IPS-11a (cell line): Measurements from ENCODE around the gene CCDC15.

Experiments
- H3K4me3 ChIP-seq: one replicate; pipeline ENCODE4 v1.5.1; 2013; ENCODE audit warnings: low read depth, low read length, control low read depth

CCDC15 gene, protein sequence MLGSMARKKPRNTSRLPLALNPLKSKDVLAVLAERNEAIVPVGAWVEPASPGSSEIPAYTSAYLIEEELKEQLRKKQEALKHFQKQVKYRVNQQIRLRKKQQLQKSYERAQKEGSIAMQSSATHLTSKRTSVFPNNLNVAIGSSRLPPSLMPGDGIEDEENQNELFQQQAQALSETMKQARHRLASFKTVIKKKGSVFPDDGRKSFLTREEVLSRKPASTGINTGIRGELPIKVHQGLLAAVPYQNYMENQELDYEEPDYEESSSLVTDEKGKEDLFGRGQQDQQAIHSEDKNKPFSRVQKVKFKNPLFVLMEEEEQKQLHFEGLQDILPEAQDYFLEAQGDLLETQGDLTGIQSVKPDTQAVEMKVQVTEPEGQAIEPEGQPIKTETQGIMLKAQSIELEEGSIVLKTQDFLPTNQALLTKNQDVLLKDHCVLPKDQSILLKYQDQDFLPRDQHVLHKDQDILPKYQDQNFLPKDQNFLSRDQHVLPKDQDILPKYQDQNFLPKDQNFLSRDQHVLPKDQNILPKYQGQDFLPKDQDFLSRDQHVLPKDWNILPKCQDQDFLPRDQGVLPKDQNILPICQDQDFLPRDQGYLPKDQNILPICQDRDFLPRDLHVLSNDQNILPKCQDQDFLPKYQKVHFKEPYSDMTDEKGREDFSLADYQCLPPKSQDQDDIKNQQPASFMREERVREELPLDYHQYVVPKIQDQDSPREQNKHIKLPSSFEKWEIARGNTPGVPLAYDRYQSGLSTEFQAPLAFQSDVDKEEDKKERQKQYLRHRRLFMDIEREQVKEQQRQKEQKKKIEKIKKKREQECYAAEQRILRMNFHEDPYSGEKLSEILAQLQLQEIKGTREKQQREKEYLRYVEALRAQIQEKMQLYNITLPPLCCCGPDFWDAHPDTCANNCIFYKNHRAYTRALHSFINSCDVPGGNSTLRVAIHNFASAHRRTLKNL

DNA sequence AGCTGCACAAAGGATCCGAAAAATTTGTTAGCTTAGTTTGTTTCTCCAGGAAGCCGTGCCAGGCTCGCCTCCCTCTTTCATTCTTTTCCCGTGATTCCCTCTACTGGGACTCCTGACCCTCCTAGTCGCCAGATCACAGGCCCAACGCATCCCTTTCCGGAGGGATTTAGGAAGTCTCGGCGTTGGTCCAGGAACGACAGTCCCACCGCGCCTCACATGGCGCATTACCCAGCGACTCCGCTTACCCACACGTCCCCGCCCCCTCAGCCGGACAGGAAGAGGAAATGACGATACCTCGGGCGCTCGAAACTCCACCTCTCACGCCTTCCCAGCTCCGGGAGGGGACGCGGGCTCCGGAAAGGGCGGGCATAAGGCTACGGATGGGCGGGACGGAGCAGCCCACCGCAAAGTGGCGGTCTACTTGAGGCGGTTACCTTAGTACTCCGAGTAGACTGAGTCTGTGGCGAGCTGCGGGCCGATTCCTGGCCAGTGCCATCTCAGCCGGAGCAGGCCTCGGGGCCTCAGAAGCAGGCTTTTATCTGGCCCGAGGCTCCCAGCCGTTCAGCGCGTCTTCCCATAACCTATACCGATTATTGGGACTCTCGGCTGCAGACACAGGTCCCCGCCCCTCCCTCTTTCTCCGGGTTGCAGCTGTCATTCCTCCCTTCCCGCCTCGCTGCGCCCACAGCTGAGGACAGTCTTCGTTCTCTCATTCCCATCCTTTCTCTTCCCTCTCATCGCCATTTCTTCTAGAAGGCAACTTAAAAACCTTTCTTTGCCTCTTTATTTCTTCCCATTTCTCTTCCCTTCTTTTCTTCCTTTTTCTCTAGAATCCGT lies at the start of gene CCDC15:
CCDC15 (plus strand) TSS at position 450 of the 837 bp plus-strand sequence. CDS start 531 bp downstream, outside the sequence.
- H3K4me3 ChIP-seq: peak within 1 kb of the TSS; percentile 79

DNA sequence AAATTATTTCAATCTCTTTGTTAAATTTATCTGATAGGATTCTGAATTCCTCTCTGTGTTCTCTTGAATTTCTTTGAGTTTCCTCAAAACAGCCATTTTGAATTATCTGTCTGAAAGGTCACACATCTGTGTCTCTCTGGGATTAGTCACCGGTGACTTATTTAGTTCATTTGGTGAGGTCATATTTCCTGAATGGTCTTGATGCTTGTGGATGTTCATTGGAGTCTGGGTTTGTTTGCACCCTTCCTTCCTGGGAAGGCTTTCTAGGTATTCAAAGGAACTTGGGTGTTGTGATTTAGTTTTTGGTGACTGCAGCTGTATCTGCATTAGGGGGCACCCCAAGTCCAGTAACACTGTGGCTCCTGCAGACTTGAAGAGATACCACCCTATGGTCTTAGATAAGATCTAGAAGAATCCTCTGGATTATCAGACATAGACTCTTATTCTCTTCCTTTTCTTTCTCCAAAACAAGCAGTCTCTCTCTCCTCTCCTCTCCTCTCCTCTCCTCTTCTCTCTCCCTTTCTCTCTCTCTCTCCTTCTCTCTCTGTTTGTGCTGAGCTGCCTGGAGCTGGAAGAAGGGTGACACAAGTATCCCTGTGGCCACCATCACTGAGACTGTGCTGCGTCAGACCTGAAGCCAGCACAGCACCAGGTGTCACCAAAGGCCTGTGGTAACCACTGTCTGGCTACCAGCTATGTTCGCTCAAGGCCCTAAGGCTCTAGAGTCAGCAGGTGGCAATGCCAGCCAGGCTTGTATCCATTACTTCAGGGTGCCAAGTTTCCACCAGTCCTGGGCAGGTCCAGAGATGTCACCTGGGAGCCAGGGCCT lies 38.2 kb upstream of the CCDC15 start:
- H3K4me3 ChIP-seq: no peak overlapping the region

DNA sequence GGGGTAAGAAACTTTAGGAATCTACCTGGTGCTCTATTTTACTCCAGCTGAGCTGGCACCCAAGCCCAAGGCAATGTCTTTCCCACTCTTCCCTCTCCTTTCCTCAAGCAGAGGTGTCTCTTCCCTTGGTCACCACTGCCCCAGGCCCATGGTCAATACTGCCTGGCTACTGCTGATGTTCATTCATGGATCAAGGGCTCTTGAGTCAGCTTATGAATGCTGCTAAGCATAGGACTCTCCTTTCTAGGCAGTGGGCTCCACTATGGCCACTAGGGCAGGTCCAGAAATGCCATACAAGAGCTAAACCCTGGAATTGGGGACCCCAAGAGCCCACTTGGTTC lies 37.7 kb upstream of the CCDC15 start:
- H3K4me3 ChIP-seq: no peak overlapping the region

DNA sequence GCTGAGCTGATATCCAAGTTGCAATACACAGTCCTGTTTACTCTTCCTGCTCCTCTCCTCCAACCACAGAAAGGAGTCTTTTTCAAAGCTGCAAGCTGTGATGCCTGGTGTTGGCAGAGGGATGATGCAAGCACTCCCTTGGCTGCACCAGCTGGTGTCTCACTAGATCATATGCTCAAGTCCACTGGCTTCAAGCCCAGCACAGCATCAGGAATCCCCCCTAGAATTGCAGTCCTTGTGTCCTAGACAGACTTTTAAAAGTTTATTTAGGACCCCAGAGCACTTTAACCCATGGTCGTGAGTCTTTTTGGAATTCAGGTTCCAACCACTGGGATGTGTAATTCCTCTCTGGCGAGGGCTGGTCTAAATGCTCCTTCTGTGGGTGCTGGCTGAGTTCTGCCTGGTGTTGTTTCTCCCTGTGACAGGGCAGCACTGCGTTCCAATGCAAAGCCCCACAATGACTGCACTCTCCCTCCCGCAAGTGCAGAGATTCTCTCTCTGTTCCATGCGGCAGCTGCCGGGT lies 36.8 kb upstream of the CCDC15 start:
- no peak overlapping the region for H3K4me3 ChIP-seq

DNA sequence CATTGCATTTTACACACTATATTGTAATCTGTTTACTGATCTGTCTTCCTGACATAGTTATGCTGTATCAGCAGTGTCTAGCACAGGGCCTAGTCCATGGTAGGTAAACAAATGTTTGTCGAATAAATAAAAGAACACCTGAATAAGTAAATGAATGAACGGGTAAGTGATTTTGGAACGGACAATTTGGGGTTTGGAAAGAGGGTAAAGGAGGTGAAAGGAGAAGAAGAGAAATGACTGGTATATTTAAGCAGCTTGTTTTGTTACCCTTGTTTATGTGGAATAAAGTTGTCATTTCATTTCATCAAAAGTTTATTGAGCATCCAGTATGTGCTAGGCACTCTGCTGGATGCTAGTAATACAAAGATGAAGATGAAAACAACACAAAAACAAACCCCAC lies 35.1 kb upstream of the CCDC15 start, which contains the start of gene HEPN1:
HEPN1 (plus strand) TSS at position 301 of the 400 bp plus-strand sequence.
- H3K4me3 ChIP-seq: no peak within 1 kb of the TSS

DNA sequence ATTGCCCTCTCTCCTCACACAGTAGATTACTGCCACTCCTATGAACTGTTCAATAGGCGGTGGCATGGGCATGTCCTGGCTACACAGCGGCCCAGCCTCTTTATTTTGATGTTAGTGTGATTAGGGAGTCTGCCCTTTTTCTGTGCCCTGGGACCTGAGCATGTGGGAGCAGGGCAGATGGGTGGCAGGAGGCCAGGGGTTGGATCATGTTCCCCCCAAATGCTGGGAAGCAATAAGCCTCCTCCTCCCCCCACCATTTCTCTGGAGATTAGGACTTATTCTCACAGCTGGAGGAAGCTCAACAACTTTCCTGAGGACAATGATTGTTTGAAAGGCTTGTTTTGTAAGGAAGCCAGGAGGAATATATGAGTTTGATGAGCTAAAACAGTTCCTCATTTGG lies 34.1 kb upstream of the CCDC15 start:
- H3K4me3 ChIP-seq: no peak overlapping the region

DNA sequence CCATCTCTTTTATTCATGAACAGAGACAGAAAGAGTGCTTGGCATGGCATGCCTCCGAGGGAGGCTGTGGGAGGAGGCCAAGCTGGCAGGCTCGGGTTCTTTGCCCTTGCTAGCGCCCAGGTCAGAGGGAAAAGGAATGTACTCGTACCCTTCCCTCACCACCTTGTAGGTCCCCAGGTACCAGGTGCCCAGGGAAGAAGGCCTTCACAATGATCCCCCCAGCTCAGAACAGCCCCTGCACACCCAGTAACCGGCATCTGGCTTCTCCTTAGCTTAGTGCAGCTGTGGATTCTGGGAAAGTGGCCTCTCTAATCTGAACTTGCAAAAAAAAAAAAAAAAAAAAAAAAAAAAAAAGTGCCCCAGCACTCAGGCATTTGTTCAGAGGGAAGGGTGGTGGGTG lies 33.6 kb upstream of the CCDC15 start:
- H3K4me3 ChIP-seq: peak overlapping the region; percentile 25

DNA sequence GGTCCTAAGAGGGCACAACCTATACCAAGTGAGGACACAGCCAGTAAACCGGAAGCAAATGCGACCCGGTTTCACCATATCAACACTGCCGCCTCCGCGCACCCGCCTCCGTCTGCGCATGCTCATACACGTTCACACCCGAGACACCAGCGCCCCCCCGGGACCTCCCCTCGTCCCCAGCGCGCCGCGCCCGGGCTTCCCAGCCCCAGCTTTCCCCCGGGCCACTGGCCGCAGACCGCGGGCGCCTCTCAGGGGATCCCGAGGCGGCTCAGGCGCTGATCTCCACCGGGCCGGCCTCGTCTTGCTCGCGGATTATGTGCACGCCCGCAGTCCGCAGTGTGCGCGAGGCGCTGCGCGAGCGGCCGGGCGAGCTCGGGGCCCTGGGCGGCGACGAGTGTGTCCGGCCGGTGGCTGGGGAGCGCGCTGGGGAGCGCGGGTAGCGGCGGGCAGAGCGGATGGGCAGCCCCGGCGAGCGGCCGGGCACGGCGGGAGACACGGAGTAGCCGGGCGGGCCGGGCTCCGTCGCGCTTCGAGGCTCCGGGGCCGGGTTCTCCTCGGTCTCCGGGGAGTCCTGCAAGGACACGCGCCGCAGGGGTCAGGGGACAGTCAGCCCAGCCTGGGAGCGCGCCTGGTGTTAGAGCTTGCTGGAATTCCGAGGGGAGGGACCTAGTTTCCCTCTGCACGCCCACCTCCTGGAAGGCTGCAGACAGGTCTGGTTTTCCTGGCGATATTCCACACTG lies 33.0 kb upstream of the CCDC15 start:
- peak overlapping the region; percentile 25 for H3K4me3 ChIP-seq

DNA sequence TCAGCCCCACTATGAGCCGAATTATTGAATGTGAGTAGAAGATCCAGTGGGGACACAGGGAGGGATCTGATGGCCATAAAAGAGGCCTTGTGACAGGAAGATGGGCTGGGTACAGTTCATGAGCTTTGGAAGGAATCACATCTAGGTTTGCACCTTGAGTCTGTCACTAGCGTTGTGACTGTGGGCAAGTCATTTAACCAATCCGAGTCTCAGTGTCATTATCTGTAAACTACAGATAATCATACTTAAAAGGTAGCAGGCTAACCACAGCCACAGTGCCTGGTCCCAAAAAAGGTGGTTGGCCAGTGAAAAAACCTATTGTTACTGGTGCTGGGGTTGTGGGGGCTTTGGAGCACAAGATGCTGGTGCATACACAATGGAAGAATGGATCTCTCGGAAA lies 31.2 kb upstream of the CCDC15 start:
- H3K4me3 ChIP-seq: no peak overlapping the region

DNA sequence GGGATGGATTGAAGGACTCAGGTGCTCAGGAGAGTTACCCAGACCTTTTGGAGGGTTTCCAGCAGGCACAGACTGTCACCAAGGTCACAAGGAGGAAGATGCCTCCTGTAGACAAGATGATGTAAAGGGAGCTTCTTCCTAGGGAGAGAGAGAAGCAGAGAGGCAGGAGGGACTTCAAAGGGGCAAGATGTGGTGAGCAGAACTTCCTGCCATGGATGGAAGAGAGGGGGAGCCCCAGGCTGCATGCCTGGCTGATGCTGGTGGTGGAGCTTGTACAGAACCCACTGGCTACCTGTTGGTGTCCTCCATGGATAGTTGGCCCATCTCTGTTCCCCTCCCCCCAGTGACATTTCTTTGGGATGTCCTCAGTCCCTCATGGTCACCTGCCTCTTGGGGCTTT lies 30.7 kb upstream of the CCDC15 start:
- H3K4me3 ChIP-seq: no peak overlapping the region

DNA sequence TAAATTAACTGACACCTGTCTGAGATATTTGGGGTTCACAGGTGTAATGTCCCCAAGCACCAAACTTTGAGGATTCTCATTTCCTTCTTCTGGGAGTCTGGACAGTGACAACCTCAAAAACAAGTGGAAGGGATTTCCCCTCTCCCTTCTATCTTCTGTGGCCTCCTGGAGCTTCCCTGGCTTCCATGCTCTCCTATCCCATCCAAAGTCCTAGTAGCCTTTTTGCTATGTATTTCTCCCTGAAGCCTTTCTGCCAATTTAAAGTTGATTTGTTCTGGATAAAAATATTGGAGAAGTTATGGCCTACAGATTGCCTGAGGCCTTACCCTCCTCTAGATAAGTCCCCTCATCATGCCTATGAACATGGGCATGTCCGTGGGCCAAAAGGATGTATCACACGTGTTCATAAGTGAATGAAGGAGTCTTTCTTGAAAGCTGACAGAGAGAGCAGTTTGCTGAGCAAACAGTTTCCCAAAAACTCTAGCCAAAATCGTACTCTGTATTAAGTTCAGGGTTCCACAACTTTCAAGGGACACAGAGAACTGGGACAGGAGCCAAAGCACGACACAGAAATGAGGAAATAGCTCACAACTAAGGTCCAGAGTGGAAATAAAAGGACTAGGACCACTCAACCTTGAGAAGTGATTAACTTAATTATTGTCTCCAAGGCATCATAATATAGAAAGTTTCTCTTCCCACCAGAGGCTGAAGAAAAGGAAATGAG lies 24.9 kb upstream of the CCDC15 start:
- no peak overlapping the region for H3K4me3 ChIP-seq

DNA sequence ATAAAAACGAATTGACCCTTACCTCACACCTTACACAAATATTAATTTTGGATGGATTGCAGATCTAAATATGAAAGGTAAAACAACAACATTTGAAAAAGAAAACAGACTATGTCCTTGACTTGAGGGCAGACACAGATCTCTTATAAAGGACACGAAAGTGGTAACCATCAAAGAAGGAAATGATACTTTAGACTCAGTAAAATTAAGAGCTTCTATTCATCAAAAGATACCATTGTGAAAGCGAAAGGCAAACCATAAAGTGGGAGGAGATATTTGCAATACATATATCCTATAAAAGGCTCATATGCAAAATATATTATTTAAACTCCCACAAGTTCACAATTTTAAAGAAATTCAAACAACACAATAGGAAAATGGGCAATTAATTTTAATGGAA lies 23.2 kb upstream of the CCDC15 start:
- H3K4me3 ChIP-seq: no peak overlapping the region

DNA sequence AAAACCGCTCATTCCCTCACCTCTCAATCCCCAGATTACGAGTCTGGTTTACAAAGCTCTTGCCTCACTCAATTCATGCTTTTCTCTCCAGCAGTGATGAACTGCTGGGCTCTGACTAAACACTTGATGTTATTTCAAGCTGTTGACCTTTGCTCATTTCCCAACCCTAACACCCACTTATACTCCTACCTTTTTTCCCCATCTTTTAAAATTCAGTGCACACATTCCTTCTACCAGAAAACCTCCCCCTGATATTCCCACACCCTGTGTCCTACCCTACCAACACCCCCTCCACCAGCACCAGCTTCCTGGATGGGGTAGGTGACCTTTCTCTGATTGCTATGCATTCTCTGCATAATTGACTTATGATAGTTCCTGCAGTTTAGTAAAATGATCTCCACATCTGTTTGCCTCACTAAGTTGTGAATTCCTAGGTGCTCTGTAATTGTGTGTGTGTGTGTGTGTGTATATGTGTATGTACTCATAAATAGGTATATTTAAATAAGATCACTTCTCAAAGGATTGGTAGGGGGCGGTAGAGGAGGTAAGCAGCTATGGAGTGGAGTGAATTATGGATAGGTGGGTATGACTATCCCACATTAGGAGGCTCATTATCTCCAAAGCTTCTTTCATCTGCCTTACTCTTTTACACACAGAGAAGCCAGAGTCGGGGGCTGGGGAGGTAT lies 19.0 kb upstream of the CCDC15 start:
- no peak overlapping the region for H3K4me3 ChIP-seq

DNA sequence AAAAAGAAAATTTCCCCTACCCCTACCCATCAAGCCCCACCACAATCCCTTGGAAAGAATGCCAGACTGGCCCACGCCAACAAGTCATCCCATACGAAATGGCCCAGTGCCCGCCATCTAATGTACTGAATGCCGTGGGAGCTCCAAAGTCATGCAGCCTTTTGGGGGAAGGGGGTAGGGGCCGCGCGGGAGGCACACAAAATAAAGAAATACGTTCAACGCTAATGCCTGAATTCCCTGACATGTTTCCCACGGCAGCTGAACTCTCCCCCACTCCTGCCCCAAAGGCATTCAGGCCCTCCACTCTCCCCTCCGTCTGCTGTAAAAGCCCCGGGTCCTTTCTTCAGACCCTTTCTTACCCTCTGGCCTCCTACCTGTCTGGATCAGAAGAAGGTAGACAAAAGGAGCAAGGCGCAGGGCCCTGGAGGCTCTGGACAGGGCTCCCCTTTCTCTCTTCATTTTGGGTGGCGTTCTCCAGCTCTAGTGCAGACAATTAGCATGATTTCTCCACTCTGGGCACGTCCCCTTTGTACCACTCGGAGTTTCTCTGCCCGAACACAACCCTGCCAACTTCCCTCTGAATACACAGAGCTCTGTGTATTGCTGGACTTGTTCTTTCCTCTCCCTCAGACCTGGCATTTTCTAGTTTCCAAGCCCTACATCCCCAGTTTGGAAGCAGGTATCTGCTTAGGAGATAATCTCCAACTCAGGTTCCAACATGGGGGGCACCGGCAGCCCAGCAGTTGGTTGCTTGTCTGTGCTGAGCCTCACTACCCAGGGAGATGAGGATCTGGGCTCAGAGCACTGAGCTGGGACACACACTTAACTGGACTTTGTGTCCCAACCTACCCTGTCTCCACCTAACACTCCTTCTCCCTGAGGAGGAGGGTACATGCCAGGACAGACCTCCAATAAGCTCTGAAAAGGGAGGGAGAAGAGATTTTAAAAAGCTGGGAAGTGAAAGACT lies 18.2 kb upstream of the CCDC15 start, which contains the start of gene HEPACAM:
HEPACAM (minus strand) TSS at position 500 of the 967 bp plus-strand sequence; CDS start at position 459, 41 bp downstream.
- no peak within 1 kb of the TSS for H3K4me3 ChIP-seq

DNA sequence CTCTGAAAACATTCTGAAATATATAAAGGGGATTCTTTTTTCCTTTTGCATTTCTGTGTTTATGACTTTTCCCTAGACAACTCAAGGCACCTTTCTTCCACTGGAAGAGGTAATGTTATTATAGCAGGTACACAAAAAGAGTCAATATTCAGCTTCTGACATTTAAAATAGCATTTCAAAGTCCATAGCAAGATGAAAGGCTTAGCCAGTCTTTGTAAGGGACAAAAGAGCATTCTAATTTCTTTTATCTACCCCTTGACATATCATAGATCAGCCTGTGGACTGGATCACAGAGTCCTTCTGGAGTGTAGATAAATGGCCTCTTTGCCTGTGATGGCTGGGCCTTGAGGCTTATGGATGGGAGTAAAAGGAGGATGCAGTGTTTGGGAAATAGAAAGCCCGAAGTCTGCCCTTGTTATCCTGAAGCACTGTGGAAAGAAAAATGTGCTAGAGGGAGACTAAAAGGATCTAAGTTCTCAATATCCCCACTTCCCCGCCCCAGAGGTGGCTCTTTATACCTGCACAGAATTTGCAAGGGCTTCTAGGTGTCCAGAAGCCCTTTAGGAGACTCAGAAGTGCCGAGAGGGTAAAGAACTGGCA lies 16.6 kb upstream of the CCDC15 start:
- H3K4me3 ChIP-seq: no peak overlapping the region

DNA sequence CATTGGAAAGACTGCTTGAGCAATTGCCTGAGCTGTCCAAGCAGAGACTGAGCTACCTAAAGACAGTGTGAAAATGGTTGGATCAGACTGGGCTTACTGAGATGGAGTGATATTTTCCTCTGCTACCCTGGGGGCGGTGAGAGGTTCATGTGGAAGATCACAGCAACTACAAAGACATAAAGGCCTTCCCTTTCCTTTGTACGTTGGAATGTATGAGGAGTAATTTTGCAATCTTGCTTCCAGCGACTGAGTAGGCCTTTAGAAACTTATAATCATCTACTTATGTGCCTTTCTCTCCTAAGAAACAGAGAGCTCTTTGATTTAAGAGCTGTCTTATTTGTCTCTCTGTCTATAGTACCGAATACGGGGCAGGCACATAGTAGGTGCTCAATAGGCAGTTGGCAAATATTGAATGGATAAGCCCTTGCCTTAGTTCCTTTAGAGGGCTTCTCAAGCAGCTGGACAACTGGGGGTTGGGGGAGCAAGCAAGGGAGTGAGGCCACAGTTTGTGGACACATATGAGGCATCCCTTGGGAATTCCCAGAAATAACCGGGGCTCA lies 15.7 kb upstream of the CCDC15 start:
- no peak overlapping the region for H3K4me3 ChIP-seq
